CD4-positive, alpha-beta T cell treated with Interleukin-15 for 4 hours (primary cell): Measurements from ENCODE around the gene KAZN.

Source experiments
- DNase-seq: peaks from one replicate; pipeline ENCODE4 v3.0.0-alpha.2; 2020; ENCODE audit warnings: low spot score

The KAZN gene

GRCh38 chr1:14774225-14774624, 175.7 kb downstream of the KAZN start:
- no peak for DNase-seq

GRCh38 chr1:14774988-14775387, 176.5 kb downstream of the KAZN start:
- no peak for DNase-seq

DNA sequence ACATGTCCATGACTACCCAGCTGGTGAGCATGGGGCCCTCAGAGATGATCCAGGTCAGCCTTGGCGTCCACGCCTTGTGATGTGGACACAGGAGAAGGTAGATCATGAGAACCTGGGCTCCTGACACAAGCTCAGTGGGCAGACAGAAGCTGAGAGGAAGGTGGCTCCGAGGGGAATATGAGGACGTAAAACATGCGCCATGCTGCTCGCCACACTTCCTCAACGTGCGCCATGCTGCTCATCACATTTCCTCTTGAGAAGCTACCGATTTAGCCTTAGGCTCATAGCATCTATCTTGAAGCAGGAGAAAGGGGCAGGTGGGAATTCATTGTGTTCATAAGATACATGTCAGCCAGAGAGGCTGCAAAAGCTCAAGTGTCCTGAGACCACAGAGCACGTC, 176.9 kb downstream of the KAZN start:
- no peak for DNase-seq

GRCh38 chr1:14777516-14778506, 179.3 kb downstream of the KAZN start:
- no peak for DNase-seq

GRCh38 chr1:14778541-14778897, 180.0 kb downstream of the KAZN start:
- DNase-seq = no peak

DNA sequence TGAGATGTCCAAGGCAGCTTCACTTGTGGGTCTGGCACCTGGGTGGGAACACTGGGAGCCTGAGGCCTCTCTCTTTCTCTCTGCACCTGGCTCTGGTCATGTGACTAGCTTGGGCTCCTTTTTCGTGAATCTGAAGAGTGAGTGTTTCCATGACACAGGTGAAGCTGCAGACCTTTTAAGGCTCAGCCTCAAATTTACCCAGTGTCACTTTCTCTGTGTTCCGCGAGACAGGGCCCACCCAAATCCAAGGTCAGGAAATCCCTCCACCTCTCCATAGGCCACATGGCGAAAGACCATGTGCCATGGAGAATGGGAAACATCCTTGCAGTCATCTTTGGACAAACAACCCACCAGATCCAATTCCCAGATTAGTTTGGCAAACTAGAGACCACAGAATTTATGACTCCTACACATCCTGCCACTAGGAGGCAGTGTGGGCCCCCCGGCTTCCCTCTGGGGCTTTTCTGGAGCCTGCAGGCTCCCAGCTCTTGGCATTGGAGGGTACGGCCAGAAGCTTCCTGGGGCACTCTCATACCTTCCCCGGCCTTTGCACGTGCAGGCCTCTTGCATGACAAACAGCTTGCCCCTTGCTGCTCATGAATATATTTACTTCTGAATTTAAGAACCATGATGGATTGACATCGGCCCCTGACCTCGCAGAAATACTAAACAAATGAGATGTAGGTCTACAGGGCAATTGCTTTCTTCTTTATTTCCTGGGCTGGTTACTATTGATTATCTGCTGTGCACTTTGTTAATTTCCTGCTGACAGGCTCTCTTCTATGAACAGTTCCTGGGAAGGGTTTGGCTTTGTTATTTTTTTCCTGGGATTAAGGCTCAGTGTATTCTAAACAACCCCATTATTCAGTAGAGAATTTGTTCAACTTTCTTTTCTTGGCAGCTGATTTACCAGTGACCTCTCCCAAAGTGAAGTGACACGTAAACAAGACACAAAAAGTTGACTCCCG, 180.7 kb downstream of the KAZN start:
- DNase-seq = no peak

- no peak for DNase-seq
Measured at GRCh38 chr1:14780271-14780670, 181.8 kb downstream of the KAZN start.

GRCh38 chr1:14781811-14782210, 183.3 kb downstream of the KAZN start:
- DNase-seq = no peak

- DNase-seq = no peak
Measured at GRCh38 chr1:14782741-14783591, 184.5 kb downstream of the KAZN start.

DNA sequence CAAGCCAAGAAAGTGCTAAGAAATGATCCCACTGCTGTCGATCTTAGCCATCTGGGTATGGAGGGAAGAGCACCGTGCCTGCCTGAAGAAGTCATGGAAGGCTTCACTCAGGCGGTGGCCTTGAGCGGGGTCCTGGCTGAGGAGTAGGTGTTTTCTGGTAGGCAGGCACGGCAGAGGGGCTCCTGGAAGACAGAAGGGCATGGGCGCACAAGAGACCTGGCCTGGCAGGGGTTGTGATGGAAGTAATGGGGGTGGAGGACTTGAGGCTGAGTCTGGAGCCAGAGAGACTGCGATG, 185.1 kb downstream of the KAZN start:
- no peak for DNase-seq

DNA sequence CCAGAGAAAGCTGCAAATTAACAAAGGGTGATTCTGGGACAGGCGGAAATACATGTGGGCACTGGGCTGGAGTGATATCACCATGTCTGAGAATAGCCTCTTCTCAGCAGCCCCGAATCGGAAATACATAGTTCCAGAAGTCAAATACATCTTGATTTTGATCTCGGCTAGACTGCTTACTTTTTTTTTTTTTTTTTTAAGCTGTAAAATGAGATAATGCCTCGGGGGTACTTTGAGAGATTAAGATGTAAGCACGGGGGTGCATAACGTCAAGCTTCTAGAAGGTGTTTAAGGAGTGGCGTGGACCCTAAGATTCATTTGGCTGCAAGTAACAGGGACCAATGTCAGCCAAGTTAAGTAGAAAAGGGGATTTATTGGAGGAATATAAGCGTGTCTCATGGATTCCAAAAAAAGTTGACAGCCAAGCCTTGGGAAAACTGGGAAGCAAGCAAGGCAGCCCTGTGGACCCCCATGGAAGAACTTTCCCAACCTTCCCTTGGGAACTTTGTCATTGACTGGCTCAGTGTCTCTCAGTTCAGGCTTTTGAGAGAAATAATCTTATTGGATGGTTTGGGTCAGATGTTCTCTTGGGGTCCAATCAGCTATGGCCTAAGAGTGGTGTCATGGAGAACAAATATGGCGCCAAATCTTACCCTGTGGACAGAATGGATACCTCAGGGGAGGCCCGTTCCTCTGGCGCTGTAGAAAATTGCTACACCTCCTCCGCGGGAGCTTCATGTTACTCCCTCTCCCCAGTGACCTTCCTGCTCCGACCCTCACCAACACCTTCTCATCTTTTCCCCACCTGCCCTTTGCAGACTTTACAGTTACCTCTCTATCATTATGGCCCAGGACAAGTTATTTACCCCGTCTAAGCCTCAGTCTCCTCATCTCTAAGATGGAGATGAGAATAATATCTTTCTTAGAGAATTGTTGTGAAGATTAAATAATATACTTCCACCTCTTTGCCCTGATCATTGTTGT, 186.6 kb downstream of the KAZN start:
- no peak for DNase-seq

DNA sequence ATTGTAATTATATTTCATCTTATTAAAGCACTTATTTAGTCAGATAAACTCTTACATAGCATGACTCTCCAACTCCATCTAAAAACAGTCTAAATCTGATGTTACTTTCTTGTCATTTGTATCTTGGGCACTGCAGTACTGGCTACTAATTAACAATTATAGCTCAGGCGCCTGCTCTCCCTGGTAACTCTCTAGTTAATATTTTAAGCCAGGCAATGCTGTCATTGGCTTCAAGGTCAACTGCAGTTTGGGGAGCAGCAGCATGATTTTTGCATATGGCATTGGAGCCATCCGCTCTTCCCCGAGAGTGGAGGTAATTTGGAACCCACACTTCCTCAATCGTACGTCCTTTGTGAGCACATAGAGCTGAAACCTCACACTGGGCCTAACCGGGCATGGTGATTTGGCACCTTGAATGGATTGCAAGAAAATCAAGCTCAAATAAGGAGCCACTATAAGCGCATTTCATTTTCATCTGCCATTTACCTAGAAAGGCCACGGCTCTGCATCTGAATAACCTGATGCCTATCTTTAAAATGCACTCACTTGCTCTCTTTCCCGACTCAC, 187.7 kb downstream of the KAZN start:
- no peak for DNase-seq

DNA sequence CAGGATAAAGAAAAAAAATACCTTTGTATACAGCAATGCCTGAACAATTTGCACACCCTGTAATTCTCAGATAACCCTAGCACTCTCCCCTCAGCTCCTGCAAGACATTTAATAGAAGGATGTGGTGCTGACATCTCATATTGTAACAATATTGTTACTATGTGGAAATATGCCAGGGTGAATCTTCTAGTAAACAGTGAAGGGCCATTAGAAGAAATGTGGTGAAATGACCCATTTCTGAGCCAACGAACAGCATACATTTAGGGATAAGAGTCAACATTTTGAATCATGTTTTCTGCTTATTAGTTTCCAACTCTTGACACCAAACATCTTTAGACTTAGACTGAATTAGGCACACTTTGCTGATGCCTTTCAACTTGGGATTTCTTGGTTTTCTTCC, 188.2 kb downstream of the KAZN start:
- no peak for DNase-seq

DNA sequence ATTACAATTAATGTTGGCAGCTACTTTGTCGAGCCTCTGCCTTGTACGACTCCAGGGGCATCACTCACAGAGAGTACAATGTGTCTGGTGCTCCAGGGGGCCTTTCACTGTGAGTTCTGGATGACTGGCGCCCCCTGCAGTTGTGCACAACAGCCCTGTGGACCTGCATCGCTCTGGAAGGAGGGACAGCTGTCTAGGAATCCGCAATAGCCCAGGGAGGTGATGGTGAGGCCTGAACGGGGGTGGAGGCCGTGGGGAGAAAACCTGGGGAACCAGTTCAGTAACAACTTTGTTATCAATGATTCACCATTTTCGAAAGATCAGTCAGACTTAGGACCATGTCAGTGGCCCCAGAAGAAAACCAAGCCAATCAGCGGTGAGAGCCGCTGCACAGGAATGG, 189.1 kb downstream of the KAZN start:
- no peak for DNase-seq

DNA sequence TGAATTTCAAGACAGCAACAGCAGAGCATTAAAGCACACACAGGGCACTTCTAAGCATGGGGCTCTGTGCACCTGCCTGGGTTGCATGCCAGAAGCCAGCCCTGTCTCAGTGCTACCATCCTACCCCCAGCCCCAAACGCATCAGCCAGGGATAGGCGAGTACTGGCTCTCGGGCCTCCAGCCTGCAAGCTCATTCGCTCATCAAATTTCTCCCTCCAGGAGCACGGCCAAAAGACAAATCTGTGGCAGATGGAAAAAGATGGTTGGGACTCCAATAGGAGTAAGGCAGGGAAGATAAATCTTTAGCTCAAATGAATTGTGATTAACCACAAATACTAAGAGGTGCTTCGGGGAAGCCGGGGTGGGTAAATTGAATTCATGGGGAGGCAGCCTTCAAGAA, 189.6 kb downstream of the KAZN start:
- DNase-seq = no peak

DNA sequence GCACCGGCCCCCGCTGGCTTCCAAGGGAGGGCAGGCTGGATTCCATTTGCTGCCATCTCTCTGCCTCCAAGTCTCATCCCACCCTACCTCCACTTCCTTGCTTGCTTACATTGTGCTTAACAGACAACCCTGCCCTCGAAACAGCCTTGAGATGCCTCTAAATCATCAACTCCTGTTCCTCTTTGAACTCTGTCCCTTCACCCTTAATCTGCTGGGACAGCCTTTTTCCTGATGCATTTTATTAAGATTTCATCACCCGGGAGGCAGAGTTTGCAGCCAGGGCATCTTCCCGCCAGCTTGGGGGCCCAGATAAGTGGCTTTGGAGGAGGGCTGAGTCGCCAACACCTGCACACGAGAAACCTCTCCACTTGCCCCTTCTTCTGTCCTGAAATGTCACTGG, 192.5 kb downstream of the KAZN start:
- DNase-seq = no peak

- DNase-seq = no peak
Measured at GRCh38 chr1:14791654-14792053, 193.2 kb downstream of the KAZN start.

DNA sequence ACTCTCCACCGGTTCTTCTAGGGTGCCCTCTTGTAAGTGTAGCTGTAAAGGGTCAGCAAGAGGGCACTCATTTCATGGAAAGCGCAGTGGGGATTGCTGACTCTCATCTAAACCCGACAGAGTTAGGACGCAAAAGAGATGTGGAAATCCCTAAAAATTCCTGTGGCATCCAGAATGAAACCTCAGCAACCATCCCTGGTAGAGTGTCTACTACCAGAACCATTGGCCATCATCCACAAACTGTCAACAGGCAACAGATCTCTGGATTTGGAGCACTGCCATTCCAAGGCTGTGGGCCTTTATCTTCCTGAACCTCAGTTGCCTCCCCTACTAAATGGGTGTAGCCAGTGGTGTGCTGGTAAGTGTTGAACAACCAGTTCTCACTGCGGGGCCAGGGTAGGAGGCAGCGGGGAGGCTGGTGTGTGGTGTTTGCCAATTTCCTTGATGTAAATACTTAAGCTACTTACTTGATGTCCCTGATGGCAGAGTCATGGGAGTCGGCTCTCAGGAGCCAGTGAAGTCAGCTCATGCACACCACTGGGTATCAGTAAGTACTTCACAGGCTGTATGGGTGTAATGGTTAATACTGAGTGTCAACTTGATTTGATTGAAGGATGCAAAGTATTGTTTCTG, 195.8 kb downstream of the KAZN start:
- no peak for DNase-seq

GRCh38 chr1:14794906-14795305, 196.4 kb downstream of the KAZN start:
- DNase-seq = no peak

DNA sequence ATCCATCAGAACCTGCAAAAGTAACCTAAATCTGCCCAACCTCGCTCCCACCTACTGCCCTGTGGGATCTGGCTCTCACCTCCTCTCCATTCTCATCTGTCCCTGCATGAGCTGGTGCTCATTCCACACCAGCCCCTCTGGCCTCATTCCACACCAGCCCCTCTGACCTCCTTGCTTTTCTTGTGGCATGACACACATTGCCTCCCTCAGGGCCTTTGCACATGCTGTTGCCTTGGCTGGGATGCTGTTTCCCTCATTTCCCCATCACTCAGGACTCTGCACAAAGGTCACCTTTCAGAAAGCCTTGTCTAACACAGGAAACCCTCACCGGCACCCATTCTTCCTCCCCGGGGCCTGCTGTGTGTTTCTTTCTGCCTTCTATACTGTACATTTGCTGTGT, 197.1 kb downstream of the KAZN start:
- no peak for DNase-seq
